B cell (primary cell): ENCODE results near the gene ARHGAP27.

Source experiments
- EZH2 ChIP-seq: IDR thresholded peaks from 2 replicates; pipeline ENCODE4 v1.6.1; 2012; ENCODE audit warnings: borderline replicate concordance, low read depth, mild to moderate bottlenecking, moderate library complexity, low read length; ENCODE audit not compliant: insufficient read depth, poor library complexity, severe bottlenecking
- TF ChIP-seq, protein P1 (sequence below): fragments of 200-600 bp; IDR thresholded peaks from one replicate; pipeline ENCODE4 v1.8.0; 2022; ENCODE audit warnings: antibody characterized with exemption, mild to moderate bottlenecking

DNA sequence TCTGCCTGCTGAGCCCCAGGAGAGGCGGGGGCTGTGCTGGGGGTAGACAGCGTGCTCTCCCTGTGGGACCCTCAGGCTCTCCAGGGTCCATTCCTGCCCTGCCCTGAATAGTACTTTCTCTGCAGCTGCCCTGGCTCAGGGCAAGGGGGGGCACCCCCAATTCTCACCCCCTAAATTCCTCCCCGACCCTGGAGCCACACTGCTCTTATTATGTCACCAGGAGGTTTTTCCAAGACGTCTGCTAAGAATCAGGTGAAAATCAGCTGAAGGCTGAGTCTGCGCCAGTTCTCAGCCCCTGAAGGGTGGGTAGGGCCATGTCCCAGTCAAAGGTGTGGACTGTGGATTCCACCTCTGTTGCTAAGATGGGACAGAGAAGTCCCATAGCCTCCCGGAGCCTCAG is 66.0 kb downstream of the ARHGAP27 start:
- no peak for TF ChIP-seq EZH2
- TF ChIP-seq, protein P1, sequence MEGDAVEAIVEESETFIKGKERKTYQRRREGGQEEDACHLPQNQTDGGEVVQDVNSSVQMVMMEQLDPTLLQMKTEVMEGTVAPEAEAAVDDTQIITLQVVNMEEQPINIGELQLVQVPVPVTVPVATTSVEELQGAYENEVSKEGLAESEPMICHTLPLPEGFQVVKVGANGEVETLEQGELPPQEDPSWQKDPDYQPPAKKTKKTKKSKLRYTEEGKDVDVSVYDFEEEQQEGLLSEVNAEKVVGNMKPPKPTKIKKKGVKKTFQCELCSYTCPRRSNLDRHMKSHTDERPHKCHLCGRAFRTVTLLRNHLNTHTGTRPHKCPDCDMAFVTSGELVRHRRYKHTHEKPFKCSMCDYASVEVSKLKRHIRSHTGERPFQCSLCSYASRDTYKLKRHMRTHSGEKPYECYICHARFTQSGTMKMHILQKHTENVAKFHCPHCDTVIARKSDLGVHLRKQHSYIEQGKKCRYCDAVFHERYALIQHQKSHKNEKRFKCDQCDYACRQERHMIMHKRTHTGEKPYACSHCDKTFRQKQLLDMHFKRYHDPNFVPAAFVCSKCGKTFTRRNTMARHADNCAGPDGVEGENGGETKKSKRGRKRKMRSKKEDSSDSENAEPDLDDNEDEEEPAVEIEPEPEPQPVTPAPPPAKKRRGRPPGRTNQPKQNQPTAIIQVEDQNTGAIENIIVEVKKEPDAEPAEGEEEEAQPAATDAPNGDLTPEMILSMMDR: no peak
